GM23338 (cell line): Measurements from ENCODE around the gene CTNNA3. TPM values are rescaled to one million over a fixed set of nuclear protein-coding genes. Genes with fewer than 3 reads are reported as not detected.

ENCODE experiments used
- ATAC-seq: fragments of 200-7000 bp; cut with Tn5 transposase; 3 replicates; pipeline ENCODE4 v1.9.1; 2020
- DNase-seq: peaks from one replicate; pipeline ENCODE4 v3.0.0-alpha.2; 2015; ENCODE audit warnings: low spot score
- H2AFZ ChIP-seq: fragments of 200-600 bp; sonication (generic); 2 replicates; pipeline ENCODE4 v1.8.0; 2016; ENCODE audit warnings: antibody characterized with exemption, mild to moderate bottlenecking, moderate library complexity
- H3F3A ChIP-seq: fragments of 200-600 bp; sonication (generic); replicated peaks from 2 replicates; pipeline ENCODE4 v1.8.0; 2017; ENCODE audit warnings: antibody characterized with exemption, mixed run types, low read depth
- H3K27ac ChIP-seq: fragments of 200-600 bp; sonication (generic); 2 replicates; pipeline ENCODE4 v1.6.1; 2016; ENCODE audit warnings: low read depth
- H3K27me3 ChIP-seq: fragments of 200-600 bp; sonication (generic); 2 replicates; pipeline ENCODE4 v1.8.0; 2016; ENCODE audit warnings: mild to moderate bottlenecking, mixed run types, moderate library complexity; ENCODE audit not compliant: insufficient read depth
- H3K36me3 ChIP-seq: fragments of 200-600 bp; sonication (generic); 2 replicates; pipeline ENCODE4 v1.8.0; 2016; ENCODE audit warnings: mild to moderate bottlenecking; ENCODE audit not compliant: insufficient read depth
- H3K4me1 ChIP-seq: fragments of 200-600 bp; sonication (generic); 2 replicates; pipeline ENCODE4 v1.8.0; 2016; ENCODE audit warnings: mild to moderate bottlenecking, moderate library complexity; ENCODE audit not compliant: insufficient read depth
- H3K4me2 ChIP-seq: fragments of 200-600 bp; sonication (generic); 2 replicates; pipeline ENCODE4 v1.7.1; 2017; ENCODE audit warnings: mixed run types
- H3K4me3 ChIP-seq: fragments of 200-600 bp; sonication (generic); 2 replicates; pipeline ENCODE4 v1.6.1; 2016; ENCODE audit warnings: mixed run types
- H3K79me2 ChIP-seq: fragments of 200-600 bp; sonication (generic); replicated peaks from 2 replicates; pipeline ENCODE4 v1.8.0; 2017; ENCODE audit warnings: mild to moderate bottlenecking; ENCODE audit not compliant: insufficient read depth
- H3K9me2 ChIP-seq: fragments of 200-600 bp; sonication (generic); 2 replicates; pipeline ENCODE4 v1.8.0; 2017; ENCODE audit not compliant: insufficient read depth
- H4K20me1 ChIP-seq: fragments of 200-600 bp; sonication (generic); replicated peaks from 2 replicates; pipeline ENCODE4 v1.8.0; 2017; ENCODE audit warnings: mild to moderate bottlenecking; ENCODE audit not compliant: insufficient read depth
- H3K27ac Mint-ChIP-seq: 2 replicates; pipeline ENCODE4 v1.8.0; 2020; ENCODE audit warnings: inconsistent platforms, mild to moderate bottlenecking, moderate library complexity, mixed read lengths
- H3K27me3 Mint-ChIP-seq: 3 replicates; pipeline ENCODE4 v1.8.0; 2022; ENCODE audit warnings: low read depth, mild to moderate bottlenecking, moderate library complexity, mixed read lengths, inconsistent platforms; ENCODE audit not compliant: insufficient read depth, poor library complexity
- H3K36me3 Mint-ChIP-seq: 3 replicates; pipeline ENCODE4 v1.8.0; 2021; ENCODE audit warnings: low read depth, mild to moderate bottlenecking, inconsistent platforms, moderate library complexity, mixed read lengths
- H3K4me1 Mint-ChIP-seq: 3 replicates; pipeline ENCODE4 v1.8.0; 2020; ENCODE audit warnings: mild to moderate bottlenecking, inconsistent platforms, mixed read lengths
- H3K4me3 Mint-ChIP-seq: 3 replicates; pipeline ENCODE4 v1.8.0; 2021; ENCODE audit warnings: moderate library complexity, mild to moderate bottlenecking, inconsistent platforms, mixed read lengths
- H3K9me3 Mint-ChIP-seq: 3 replicates; pipeline ENCODE4 v1.8.0; 2020; ENCODE audit warnings: moderate library complexity, mild to moderate bottlenecking, inconsistent platforms, mixed read lengths
- CREB1 ChIP-seq: fragments of 250-450 bp; sonication (Bioruptor Pico); IDR thresholded peaks from 2 replicates; pipeline ENCODE4 v1.5.0; 2020; ENCODE audit warnings: low read depth, mild to moderate bottlenecking, moderate library complexity
- CTCF ChIP-seq, 2 experiments: fragments of 200-600 bp in 1 of 2; sonication (generic) in 1 of 2; conservative IDR thresholded peaks; 2 replicates each; pipeline versions ENCODE4 v1.5.1 to v1.6.1; 2016 to 2017; ENCODE audit warnings: antibody characterized with exemption in 2 of 2, low read depth in 2 of 2, mild to moderate bottlenecking in 2 of 2, moderate library complexity in 1 of 2
- EZH2 ChIP-seq: fragments of 200-600 bp; sonication (generic); IDR thresholded peaks from one replicate; pipeline ENCODE4 v1.8.0; 2017; ENCODE audit warnings: antibody characterized with exemption, mild to moderate bottlenecking, low read depth; ENCODE audit not compliant: unreplicated experiment
- EZH2phosphoT487 ChIP-seq: fragments of 200-600 bp; sonication (generic); IDR thresholded peaks from one replicate; pipeline ENCODE4 v1.8.1; 2018; ENCODE audit warnings: antibody characterized with exemption; ENCODE audit not compliant: unreplicated experiment
- JUNB ChIP-seq: IDR thresholded peaks from one replicate; pipeline ENCODE4 v1.6.1; 2016; ENCODE audit warnings: antibody characterized with exemption; ENCODE audit not compliant: unreplicated experiment
- NANOG ChIP-seq: IDR thresholded peaks from 2 replicates; pipeline ENCODE4 v1.6.1; 2016; ENCODE audit warnings: antibody characterized with exemption, borderline replicate concordance
- POLR2AphosphoS5 ChIP-seq: IDR thresholded peaks from 2 replicates; pipeline ENCODE4 v1.6.1; 2016; ENCODE audit warnings: antibody characterized with exemption, low read depth
- REST ChIP-seq: IDR thresholded peaks from one replicate; pipeline ENCODE4 v1.6.1; 2018; ENCODE audit warnings: antibody characterized with exemption; ENCODE audit not compliant: unreplicated experiment
- STAT1 ChIP-seq: IDR thresholded peaks from one replicate; pipeline ENCODE4 v1.6.1; 2016; ENCODE audit warnings: antibody characterized with exemption; ENCODE audit not compliant: unreplicated experiment
- ZNF331 ChIP-seq: fragments of 250-450 bp; sonication (Bioruptor Pico); IDR thresholded peaks from 2 replicates; pipeline ENCODE4 v1.5.0; 2020; ENCODE audit warnings: low read depth, mild to moderate bottlenecking, moderate library complexity
- polyA plus RNA-seq: library from polyadenylated mRNA; unstranded; fragments of >200 nt; fragmentation: Nextera tagmentation; extraction: Ambion mirVana; gene quantifications from 2 replicates; pipeline ENCODE4 v1.2.1, GENCODE V29; 2016
- total RNA-seq: library from RNA; depleted of rRNA; stranded (reverse); fragments of >200 nt; shearing (Covaris generic); gene quantifications from 2 replicates; pipeline ENCODE4 v1.2.3, GENCODE V29; 2014
- TF ChIP-seq, protein P1 (sequence below): IDR thresholded peaks from 2 replicates; pipeline ENCODE4 v1.6.1; 2016; ENCODE audit warnings: antibody characterized with exemption
- TF ChIP-seq, protein P2 (sequence below): fragments of 250-450 bp; sonication (Bioruptor Pico); IDR thresholded peaks from 2 replicates; pipeline ENCODE4 v1.5.0; 2020; ENCODE audit warnings: mild to moderate bottlenecking, moderate library complexity

Gene CTNNA3
- total and polyA plus RNA-seq, 2 experiments from 2014 or later = 0.71 to 3.3 TPM

DNA sequence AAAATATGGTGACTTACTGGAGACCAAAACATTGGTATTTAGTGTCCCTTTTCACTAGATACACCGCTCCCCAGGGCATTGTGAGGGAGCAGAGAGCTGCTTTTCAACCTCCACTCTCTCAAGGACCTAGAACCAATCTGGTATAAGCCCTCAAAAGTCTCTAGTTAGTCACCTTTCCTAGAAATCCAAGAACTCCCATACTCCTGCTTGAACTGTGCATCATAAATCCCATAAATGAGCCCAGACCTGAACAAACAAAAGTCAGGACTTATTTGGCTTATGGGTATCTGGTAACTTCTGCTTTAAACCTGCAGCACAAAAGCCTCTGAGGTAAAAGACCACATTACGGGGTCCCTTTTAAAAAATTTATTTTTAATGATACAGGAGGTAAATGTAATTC, 1373.2 kb downstream of the CTNNA3 start:
- ATAC-seq (no peak), DNase-seq (no peak)
- Mint-ChIP-seq H3K27me3 (no peaks in the 10 kb centered on the region), H3K4me3 (no peak overlapping the region), H3K4me1 (peaks cover 5% of the 10 kb centered on the region), H3K9me3 (no peaks in the 10 kb centered on the region), H3K27ac (no peak overlapping the region), H3K36me3 (no peaks in the 10 kb centered on the region)
- H3F3A ChIP-seq = no peaks in the 10 kb centered on the region
- no peaks in the 10 kb centered on the region for H3K9me2 ChIP-seq
- H3K27ac ChIP-seq = no peak overlapping the region
- H3K4me3 ChIP-seq = no peak overlapping the region
- H3K4me1 ChIP-seq = no peaks in the 10 kb centered on the region
- H4K20me1 ChIP-seq = no peaks in the 10 kb centered on the region
- H3K27me3 ChIP-seq = no peaks in the 10 kb centered on the region
- TF ChIP-seq EZH2phosphoT487 (no peak), CTCF (conservative IDR thresholded peaks at IDR 0.05; ENCODE audit: low read depth in 2 of 2) (no peak), REST (no peak), EZH2 (no peak), NANOG (no peak), STAT1 (no peak), POLR2AphosphoS5 (no peak), ZNF331 (no peak), CREB1 (CRISPR knock-in tag) (no peak), JUNB (no peak)
- TF ChIP-seq, protein P1, sequence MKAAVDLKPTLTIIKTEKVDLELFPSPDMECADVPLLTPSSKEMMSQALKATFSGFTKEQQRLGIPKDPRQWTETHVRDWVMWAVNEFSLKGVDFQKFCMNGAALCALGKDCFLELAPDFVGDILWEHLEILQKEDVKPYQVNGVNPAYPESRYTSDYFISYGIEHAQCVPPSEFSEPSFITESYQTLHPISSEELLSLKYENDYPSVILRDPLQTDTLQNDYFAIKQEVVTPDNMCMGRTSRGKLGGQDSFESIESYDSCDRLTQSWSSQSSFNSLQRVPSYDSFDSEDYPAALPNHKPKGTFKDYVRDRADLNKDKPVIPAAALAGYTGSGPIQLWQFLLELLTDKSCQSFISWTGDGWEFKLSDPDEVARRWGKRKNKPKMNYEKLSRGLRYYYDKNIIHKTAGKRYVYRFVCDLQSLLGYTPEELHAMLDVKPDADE = no peak
- TF ChIP-seq, protein P2, sequence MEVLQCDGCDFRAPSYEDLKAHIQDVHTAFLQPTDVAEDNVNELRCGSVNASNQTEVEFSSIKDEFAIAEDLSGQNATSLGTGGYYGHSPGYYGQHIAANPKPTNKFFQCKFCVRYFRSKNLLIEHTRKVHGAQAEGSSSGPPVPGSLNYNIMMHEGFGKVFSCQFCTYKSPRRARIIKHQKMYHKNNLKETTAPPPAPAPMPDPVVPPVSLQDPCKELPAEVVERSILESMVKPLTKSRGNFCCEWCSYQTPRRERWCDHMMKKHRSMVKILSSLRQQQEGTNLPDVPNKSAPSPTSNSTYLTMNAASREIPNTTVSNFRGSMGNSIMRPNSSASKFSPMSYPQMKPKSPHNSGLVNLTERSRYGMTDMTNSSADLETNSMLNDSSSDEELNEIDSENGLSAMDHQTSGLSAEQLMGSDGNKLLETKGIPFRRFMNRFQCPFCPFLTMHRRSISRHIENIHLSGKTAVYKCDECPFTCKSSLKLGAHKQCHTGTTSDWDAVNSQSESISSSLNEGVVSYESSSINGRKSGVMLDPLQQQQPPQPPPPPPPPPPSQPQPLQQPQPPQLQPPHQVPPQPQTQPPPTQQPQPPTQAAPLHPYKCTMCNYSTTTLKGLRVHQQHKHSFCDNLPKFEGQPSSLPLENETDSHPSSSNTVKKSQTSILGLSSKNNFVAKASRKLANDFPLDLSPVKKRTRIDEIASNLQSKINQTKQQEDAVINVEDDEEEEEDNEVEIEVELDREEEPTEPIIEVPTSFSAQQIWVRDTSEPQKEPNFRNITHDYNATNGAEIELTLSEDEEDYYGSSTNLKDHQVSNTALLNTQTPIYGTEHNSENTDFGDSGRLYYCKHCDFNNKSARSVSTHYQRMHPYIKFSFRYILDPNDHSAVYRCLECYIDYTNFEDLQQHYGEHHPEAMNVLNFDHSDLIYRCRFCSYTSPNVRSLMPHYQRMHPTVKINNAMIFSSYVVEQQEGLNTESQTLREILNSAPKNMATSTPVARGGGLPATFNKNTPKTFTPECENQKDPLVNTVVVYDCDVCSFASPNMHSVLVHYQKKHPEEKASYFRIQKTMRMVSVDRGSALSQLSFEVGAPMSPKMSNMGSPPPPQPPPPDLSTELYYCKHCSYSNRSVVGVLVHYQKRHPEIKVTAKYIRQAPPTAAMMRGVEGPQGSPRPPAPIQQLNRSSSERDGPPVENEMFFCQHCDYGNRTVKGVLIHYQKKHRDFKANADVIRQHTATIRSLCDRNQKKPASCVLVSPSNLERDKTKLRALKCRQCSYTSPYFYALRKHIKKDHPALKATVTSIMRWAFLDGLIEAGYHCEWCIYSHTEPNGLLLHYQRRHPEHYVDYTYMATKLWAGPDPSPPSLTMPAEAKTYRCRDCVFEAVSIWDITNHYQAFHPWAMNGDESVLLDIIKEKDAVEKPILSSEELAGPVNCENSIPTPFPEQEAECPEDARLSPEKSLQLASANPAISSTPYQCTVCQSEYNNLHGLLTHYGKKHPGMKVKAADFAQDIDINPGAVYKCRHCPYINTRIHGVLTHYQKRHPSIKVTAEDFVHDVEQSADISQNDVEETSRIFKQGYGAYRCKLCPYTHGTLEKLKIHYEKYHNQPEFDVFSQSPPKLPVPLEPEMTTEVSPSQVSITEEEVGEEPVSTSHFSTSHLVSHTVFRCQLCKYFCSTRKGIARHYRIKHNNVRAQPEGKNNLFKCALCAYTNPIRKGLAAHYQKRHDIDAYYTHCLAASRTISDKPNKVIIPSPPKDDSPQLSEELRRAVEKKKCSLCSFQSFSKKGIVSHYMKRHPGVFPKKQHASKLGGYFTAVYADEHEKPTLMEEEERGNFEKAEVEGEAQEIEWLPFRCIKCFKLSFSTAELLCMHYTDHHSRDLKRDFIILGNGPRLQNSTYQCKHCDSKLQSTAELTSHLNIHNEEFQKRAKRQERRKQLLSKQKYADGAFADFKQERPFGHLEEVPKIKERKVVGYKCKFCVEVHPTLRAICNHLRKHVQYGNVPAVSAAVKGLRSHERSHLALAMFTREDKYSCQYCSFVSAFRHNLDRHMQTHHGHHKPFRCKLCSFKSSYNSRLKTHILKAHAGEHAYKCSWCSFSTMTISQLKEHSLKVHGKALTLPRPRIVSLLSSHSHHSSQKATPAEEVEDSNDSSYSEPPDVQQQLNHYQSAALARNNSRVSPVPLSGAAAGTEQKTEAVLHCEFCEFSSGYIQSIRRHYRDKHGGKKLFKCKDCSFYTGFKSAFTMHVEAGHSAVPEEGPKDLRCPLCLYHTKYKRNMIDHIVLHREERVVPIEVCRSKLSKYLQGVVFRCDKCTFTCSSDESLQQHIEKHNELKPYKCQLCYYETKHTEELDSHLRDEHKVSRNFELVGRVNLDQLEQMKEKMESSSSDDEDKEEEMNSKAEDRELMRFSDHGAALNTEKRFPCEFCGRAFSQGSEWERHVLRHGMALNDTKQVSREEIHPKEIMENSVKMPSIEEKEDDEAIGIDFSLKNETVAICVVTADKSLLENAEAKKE (CRISPR knock-in tag) = no peak
- no peaks in the 10 kb centered on the region for H3K79me2 ChIP-seq
- no peak overlapping the region for H3K4me2 ChIP-seq
- no peak overlapping the region for H2AFZ ChIP-seq
- H3K36me3 ChIP-seq = no peaks in the 10 kb centered on the region
